Glomerular visceral epithelial cell (primary cell): ENCODE data around the gene STRN4.

Source experiments
- DNase-seq: peaks from one replicate; pipeline ENCODE4 v3.0.0-alpha.2; 2016; ENCODE audit errors: extremely low spot score

The STRN4 gene

GRCh38 chr19:46742926-46743480 is 3.2 kb downstream of the STRN4 start:
- no peak for DNase-seq

GRCh38 chr19:46741447-46741846 is 4.8 kb downstream of the STRN4 start:
- no peak for DNase-seq

DNA sequence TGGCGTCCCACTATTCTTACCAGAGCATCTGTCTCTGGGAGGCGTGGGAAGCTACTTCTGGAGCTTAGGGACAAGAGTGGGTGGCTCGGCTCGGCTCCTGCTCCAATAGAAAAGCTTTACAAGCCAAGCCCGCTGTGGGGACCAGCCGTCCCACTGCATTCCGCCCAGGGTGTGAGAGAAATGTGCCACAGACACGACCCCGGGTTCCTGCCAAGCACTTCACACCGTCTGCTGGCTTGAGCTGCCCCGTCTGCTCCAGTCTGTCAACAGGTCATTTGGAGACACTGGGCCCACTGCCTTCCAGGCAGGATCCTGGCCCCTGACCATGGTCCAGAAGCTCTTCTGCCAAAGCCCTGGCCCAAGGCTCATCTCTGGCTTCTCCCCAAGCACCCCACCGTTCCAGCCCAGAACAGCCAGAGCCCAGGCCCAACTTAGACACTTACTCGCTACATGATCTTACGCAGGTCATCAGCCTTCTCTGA is 6.9 kb downstream of the STRN4 start:
- no peak for DNase-seq

DNA sequence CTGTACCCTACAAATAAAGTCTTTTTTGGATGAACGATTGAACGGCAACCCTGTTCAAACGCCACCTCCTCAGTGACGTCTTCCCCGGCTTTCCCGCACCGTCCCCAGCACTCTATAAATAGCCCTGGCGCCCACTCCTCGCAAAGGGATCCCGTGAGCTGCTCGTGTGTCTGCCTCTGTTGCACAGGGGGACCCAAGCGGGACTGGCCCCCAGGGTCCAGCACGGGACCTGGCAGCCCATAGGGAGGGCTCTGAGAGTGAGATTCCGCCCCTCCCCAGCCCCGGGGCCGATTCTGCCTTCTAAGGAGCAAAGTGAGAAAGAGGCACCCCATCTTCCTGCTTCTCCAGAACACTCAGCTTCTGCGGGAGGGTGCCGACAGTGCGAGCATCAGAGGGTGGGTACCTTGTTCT is 8.5 kb downstream of the STRN4 start:
- DNase-seq, result no peak

- no peak for DNase-seq
Observed at GRCh38 chr19:46737298-46737654, 9.0 kb downstream of the STRN4 start.

GRCh38 chr19:46736531-46737297 is 9.5 kb downstream of the STRN4 start:
- no peak for DNase-seq

- no peak for DNase-seq
Observed at GRCh38 chr19:46733690-46734292, 12.5 kb downstream of the STRN4 start.

- DNase-seq, result peak; percentile 40
Observed at GRCh38 chr19:46732966-46733689, 13.1 kb downstream of the STRN4 start.

- peak; percentile 95 for DNase-seq
Observed at GRCh38 chr19:46732172-46732938, 13.9 kb downstream of the STRN4 start.

DNA sequence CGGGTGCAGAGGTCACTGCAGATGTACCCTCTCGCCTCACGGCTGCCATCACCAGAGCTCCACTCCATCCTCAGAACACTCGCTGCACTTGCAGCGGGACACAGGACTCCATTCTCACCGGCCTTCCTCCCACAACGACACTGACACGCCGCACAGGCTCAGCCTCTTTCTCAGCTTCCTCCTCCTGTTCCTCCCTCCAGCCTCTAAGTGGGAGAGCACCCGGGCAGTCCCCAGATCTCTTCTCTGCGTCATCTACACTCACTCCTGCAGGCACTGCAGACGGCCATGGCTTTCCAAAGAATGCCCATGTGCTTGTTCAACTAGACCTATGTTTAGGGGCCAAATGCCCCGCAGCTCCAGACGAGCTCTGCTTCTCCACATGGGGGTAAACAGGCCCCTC is 14.7 kb downstream of the STRN4 start:
- DNase-seq, result no peak

DNA sequence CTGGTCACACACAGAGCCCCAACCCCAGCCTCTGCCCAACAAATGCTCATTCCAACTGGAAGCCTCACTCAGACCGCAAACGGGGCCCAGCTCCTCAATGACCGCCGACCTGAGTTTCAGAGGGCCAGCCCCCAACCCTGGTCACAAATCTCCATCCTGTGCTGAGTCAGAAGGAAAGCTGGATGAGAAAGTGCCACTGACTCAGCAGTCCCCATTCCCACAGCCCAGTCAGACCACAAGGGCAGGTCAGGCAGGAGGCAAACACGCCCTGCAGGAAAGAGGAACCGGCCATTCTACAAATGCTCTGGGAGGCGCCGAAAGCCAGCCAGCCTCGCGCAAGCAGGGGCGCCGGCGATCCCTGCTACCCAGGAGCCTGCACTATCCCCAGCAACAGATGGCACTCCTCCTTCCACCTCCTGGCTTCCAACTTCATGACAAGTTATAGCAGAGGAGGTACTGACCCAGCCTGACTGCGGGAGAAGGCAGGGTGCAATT is 15.2 kb downstream of the STRN4 start:
- DNase-seq, result peak; percentile 94

- DNase-seq, result no peak
Observed at GRCh38 chr19:46730595-46730994, 15.7 kb downstream of the STRN4 start.

DNA sequence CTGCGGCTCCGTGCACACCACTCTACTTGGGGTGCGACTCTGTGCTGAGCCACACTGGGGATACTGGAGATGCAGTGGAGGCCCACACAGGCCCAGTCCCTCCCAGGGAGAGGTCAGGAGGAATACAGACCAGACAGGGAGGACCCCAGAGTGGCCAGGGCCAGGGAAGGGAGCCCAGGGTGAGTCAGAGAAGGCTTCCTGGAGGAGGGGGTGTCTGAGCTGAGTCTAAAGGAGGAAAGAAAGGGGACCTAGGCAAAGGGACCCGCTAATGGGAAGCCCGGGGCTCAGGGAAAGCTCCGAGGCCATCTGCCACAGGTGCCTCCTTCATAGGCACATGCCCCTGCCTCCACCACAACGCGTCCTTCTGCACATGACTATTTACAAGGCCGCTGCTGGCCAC is 16.1 kb downstream of the STRN4 start:
- DNase-seq, result no peak

DNA sequence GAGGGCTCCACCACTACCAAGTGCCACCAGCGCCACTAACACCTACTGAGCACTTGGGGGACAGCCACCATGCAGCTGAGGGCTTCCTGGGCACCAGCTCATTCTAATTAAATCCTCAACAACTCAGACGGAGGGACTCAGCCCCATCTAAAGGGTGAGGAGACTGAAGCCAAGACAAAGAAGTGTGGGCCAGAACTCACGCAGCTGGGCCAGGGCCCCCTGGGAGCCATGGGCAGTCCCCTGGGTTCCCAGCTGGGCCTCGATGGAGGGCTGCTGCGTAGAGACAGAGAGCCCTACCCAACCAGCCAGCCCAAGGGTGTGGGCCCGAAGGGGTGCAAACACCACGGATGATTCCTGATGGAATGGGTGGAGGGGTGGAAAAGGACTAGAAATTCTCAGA is 16.6 kb downstream of the STRN4 start:
- no peak for DNase-seq

DNA sequence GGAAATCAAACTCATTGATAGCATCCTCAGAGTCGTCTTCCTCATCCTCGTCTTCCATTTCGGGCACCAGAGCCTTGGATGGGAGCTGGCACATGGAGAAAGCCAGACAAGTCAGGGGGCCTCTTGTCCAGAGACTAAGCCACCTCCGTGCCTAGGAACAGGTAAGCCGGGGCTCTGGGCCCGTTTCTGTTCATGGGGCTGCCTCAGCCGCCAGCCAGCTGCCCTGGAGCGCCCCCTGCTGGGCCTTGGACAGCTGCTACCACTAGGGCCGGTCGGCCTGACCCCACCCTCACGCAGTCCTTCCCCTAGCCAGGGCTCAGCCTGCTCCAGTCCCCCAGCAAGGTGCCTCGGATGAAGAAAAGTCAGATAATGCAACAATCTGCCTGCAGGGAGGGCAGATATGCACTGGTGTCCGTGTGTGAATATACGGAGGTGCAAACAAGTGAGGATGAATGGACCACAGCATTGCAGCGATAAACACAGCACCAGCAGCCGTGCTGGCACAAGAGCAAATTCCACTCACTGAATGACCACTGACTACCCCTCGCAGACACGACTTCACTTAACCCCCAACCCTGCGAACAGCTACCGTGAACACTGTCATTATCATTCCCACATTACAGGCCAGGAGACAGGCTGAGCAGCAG is 17.4 kb downstream of the STRN4 start:
- DNase-seq, result peak; percentile 64

- no peak for DNase-seq
Observed at GRCh38 chr19:46728208-46728607, 18.0 kb downstream of the STRN4 start.

GRCh38 chr19:46727757-46728156 is 18.5 kb downstream of the STRN4 start:
- DNase-seq, result no peak

GRCh38 chr19:46726971-46727501 is 19.2 kb downstream of the STRN4 start:
- DNase-seq, result no peak

DNA sequence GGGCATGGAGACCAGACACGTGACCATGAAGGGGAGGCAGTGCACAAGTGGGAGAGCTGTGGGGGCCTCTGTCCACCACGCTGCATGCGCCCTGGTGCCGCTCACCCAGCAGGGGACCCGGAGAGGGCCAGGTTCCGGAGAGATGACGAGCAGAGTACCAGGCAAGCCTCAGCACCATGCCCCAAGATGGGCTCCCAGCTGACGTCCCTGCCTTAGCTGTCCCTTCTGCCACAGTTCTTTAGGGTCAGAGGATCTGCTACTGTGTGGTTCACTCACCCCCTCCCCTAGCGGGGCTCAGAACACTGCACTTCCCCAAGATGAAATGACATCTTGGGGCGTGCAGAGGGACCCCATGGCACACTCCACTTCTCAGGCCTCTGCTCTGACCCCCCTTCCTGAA is 19.7 kb downstream of the STRN4 start:
- DNase-seq, result no peak

- DNase-seq, result no peak
Observed at GRCh38 chr19:46725859-46726393, 20.3 kb downstream of the STRN4 start.
